ENCODE data around the gene GPR82.

DNA sequence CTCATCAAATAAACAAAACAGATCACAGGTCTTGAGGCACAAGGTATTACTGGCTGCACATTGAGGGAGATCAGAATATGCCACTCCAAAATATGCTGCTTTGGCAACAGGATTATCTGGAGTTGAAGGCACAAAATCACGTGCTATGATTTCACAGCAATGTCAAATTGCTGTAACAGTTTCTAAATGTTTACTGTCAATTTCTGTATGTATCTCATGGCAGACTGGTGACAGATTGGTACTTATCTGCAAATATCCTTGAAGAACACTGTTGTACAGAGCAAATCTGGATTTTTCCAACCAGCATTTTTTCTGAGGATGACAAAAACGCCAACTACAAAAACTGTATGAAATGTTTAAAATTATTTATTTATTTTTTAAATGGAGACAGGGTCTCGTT, 26.7 kb downstream of the GPR82 start:
- no peak for TF ChIP-seq POLR2A (IDR thresholded peaks at IDR 0.05)
- TF ChIP-seq, protein P1, sequence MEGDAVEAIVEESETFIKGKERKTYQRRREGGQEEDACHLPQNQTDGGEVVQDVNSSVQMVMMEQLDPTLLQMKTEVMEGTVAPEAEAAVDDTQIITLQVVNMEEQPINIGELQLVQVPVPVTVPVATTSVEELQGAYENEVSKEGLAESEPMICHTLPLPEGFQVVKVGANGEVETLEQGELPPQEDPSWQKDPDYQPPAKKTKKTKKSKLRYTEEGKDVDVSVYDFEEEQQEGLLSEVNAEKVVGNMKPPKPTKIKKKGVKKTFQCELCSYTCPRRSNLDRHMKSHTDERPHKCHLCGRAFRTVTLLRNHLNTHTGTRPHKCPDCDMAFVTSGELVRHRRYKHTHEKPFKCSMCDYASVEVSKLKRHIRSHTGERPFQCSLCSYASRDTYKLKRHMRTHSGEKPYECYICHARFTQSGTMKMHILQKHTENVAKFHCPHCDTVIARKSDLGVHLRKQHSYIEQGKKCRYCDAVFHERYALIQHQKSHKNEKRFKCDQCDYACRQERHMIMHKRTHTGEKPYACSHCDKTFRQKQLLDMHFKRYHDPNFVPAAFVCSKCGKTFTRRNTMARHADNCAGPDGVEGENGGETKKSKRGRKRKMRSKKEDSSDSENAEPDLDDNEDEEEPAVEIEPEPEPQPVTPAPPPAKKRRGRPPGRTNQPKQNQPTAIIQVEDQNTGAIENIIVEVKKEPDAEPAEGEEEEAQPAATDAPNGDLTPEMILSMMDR (IDR thresholded peaks at IDR 0.05): no peak

Data from body of pancreas (tissue), 4 donors.